Measurements from ENCODE around the gene MTHFD1L.

- TF ChIP-seq CTCF (conservative IDR thresholded peaks at IDR 0.05; ENCODE audit: low read depth, low read length) (0 out of 2 replicates have a peak, but pooled peaks have one; percentile 10), RFX5 (IDR thresholded peaks at IDR 0.05; ENCODE audit: low read depth, low read length) (no peak), FOS (IDR thresholded peaks at IDR 0.05; ENCODE audit: low read depth, low read length) (no peak), CHD1 (IDR thresholded peaks at IDR 0.05; ENCODE audit: low read depth, low read length) (no peak)
These were observed 29.5 kb downstream of the MTHFD1L start for GRCh38 chr6:150894935-150895552.
